ENCODE data around the gene RNU6-1.

RNU6-1 gene

GRCh38 chr15:67835297-67836133 lies 4.3 kb downstream of the RNU6-1 start:
- Histone ChIP-seq H3K4me3 (ENCODE audit: low read depth in 1 of 2, low read length in 2 of 2) (peak overlapping the region; percentile 65 to 70), H3K36me3 (ENCODE audit: control insufficient read depth in 1 of 2, insufficient read depth in 2 of 2, low read length in 2 of 2) (no peaks in the 10 kb centered on the region), H3K9ac (ENCODE audit: low read depth in 1 of 2, low read length in 2 of 2) (peak overlapping the region; percentile 15 to 45), H3K9me3 (ENCODE audit: control insufficient read depth in 1 of 2, low read length in 2 of 2) (no peaks in the 10 kb centered on the region), H3K27ac (ENCODE audit: low read depth, low read length) (no peak overlapping the region), H3K27me3 (ENCODE audit: control insufficient read depth in 1 of 2, insufficient read depth in 2 of 2, low read length in 2 of 2) (peaks cover 42 to 59% of the 10 kb centered on the region in 2 donors), H3K4me1 (ENCODE audit: control insufficient read depth in 1 of 2, insufficient read depth in 2 of 2, low read length in 2 of 2) (peaks cover 35 to 36% of the 10 kb centered on the region in 2 donors)

GRCh38 chr15:67834581-67835296 lies 5.1 kb downstream of the RNU6-1 start:
- Histone ChIP-seq H3K27ac (ENCODE audit: low read depth, low read length) (no peak overlapping the region), H3K4me1 (ENCODE audit: control insufficient read depth in 1 of 2, insufficient read depth in 2 of 2, low read length in 2 of 2) (peaks cover 35 to 36% of the 10 kb centered on the region in 2 donors), H3K36me3 (ENCODE audit: control insufficient read depth in 1 of 2, insufficient read depth in 2 of 2, low read length in 2 of 2) (no peaks in the 10 kb centered on the region), H3K9ac (ENCODE audit: low read depth in 1 of 2, low read length in 2 of 2) (no peak overlapping the region), H3K4me3 (ENCODE audit: low read depth in 1 of 2, low read length in 2 of 2) (peak overlapping the region; percentile 65 to 70), H3K9me3 (ENCODE audit: control insufficient read depth in 1 of 2, low read length in 2 of 2) (no peaks in the 10 kb centered on the region), H3K27me3 (ENCODE audit: control insufficient read depth in 1 of 2, insufficient read depth in 2 of 2, low read length in 2 of 2) (peaks cover 49 to 67% of the 10 kb centered on the region in 2 donors)

GRCh38 chr15:67833710-67834511 lies 5.9 kb downstream of the RNU6-1 start:
- peak overlapping the region; percentile 6 to 26 for H3K9ac ChIP-seq (ENCODE audit: low read depth in 1 of 2, low read length in 2 of 2)
- H3K27ac ChIP-seq (ENCODE audit: low read depth, low read length): no peak overlapping the region
- peaks cover 34 to 37% of the 10 kb centered on the region in 2 donors for H3K4me1 ChIP-seq (ENCODE audit: control insufficient read depth in 1 of 2, insufficient read depth in 2 of 2, low read length in 2 of 2)
- H3K27me3 ChIP-seq (ENCODE audit: control insufficient read depth in 1 of 2, insufficient read depth in 2 of 2, low read length in 2 of 2): peaks cover 57 to 75% of the 10 kb centered on the region in 2 donors
- no peaks in the 10 kb centered on the region for H3K9me3 ChIP-seq (ENCODE audit: control insufficient read depth in 1 of 2, low read length in 2 of 2)
- H3K4me3 ChIP-seq (ENCODE audit: low read depth in 1 of 2, low read length in 2 of 2): peak overlapping the region; percentile 60 to 61
- no peaks in the 10 kb centered on the region for H3K36me3 ChIP-seq (ENCODE audit: control insufficient read depth in 1 of 2, insufficient read depth in 2 of 2, low read length in 2 of 2)

- H3K4me3 ChIP-seq (ENCODE audit: low read depth in 1 of 2, low read length in 2 of 2): peak overlapping the region; percentile 60 to 61
- no peaks in the 10 kb centered on the region for H3K36me3 ChIP-seq (ENCODE audit: control insufficient read depth in 1 of 2, insufficient read depth in 2 of 2, low read length in 2 of 2)
- H3K4me1 ChIP-seq (ENCODE audit: control insufficient read depth in 1 of 2, insufficient read depth in 2 of 2, low read length in 2 of 2): peaks cover 36 to 39% of the 10 kb centered on the region in 2 donors
- no peak overlapping the region for H3K9ac ChIP-seq (ENCODE audit: low read depth in 1 of 2, low read length in 2 of 2)
- H3K27me3 ChIP-seq (ENCODE audit: control insufficient read depth in 1 of 2, insufficient read depth in 2 of 2, low read length in 2 of 2): peaks cover 65 to 83% of the 10 kb centered on the region in 2 donors
- no peaks in the 10 kb centered on the region for H3K9me3 ChIP-seq (ENCODE audit: control insufficient read depth in 1 of 2, low read length in 2 of 2)
- no peak overlapping the region for H3K27ac ChIP-seq (ENCODE audit: low read depth, low read length)
Measured at GRCh38 chr15:67832897-67833709, 6.7 kb downstream of the RNU6-1 start.

- Histone ChIP-seq H3K9me3 (ENCODE audit: control insufficient read depth in 1 of 2, low read length in 2 of 2) (no peaks in the 10 kb centered on the region), H3K27me3 (ENCODE audit: control insufficient read depth in 1 of 2, insufficient read depth in 2 of 2, low read length in 2 of 2) (peaks cover 67 to 86% of the 10 kb centered on the region in 2 donors), H3K4me3 (ENCODE audit: low read depth in 1 of 2, low read length in 2 of 2) (no peak overlapping the region), H3K27ac (ENCODE audit: low read depth, low read length) (no peak overlapping the region), H3K36me3 (ENCODE audit: control insufficient read depth in 1 of 2, insufficient read depth in 2 of 2, low read length in 2 of 2) (no peaks in the 10 kb centered on the region), H3K4me1 (ENCODE audit: control insufficient read depth in 1 of 2, insufficient read depth in 2 of 2, low read length in 2 of 2) (peaks cover 36 to 39% of the 10 kb centered on the region in 2 donors), H3K9ac (ENCODE audit: low read depth in 1 of 2, low read length in 2 of 2) (no peak overlapping the region)
Measured at GRCh38 chr15:67832031-67832551, 7.8 kb downstream of the RNU6-1 start.

GRCh38 chr15:67831363-67831762 lies 8.5 kb downstream of the RNU6-1 start:
- no peak overlapping the region for H3K27ac ChIP-seq (ENCODE audit: low read depth, low read length)
- H3K4me3 ChIP-seq (ENCODE audit: low read depth in 1 of 2, low read length in 2 of 2): no peak overlapping the region
- no peaks in the 10 kb centered on the region for H3K36me3 ChIP-seq (ENCODE audit: control insufficient read depth in 1 of 2, insufficient read depth in 2 of 2, low read length in 2 of 2)
- H3K27me3 ChIP-seq (ENCODE audit: control insufficient read depth in 1 of 2, insufficient read depth in 2 of 2, low read length in 2 of 2): peaks cover 69 to 91% of the 10 kb centered on the region in 2 donors
- no peak overlapping the region for H3K9ac ChIP-seq (ENCODE audit: low read depth in 1 of 2, low read length in 2 of 2)
- H3K4me1 ChIP-seq (ENCODE audit: control insufficient read depth in 1 of 2, insufficient read depth in 2 of 2, low read length in 2 of 2): peaks cover 36 to 39% of the 10 kb centered on the region in 2 donors
- H3K9me3 ChIP-seq (ENCODE audit: control insufficient read depth in 1 of 2, low read length in 2 of 2): no peaks in the 10 kb centered on the region

GRCh38 chr15:67829647-67830504 lies 10.0 kb downstream of the RNU6-1 start:
- H3K4me3 ChIP-seq (ENCODE audit: low read depth in 1 of 2, low read length in 2 of 2): no peak overlapping the region
- no peaks in the 10 kb centered on the region for H3K36me3 ChIP-seq (ENCODE audit: control insufficient read depth in 1 of 2, insufficient read depth in 2 of 2, low read length in 2 of 2)
- H3K9ac ChIP-seq (ENCODE audit: low read depth in 1 of 2, low read length in 2 of 2): no peak overlapping the region
- H3K4me1 ChIP-seq (ENCODE audit: control insufficient read depth in 1 of 2, insufficient read depth in 2 of 2, low read length in 2 of 2): peaks cover 27 to 33% of the 10 kb centered on the region in 2 donors
- peaks cover 69 to 91% of the 10 kb centered on the region in 2 donors for H3K27me3 ChIP-seq (ENCODE audit: control insufficient read depth in 1 of 2, insufficient read depth in 2 of 2, low read length in 2 of 2)
- H3K27ac ChIP-seq (ENCODE audit: low read depth, low read length): no peak overlapping the region
- no peaks in the 10 kb centered on the region for H3K9me3 ChIP-seq (ENCODE audit: control insufficient read depth in 1 of 2, low read length in 2 of 2)

GRCh38 chr15:67828969-67829646 lies 10.7 kb downstream of the RNU6-1 start:
- Histone ChIP-seq H3K27ac (ENCODE audit: low read depth, low read length) (no peak overlapping the region), H3K36me3 (ENCODE audit: control insufficient read depth in 1 of 2, insufficient read depth in 2 of 2, low read length in 2 of 2) (no peaks in the 10 kb centered on the region), H3K4me1 (ENCODE audit: control insufficient read depth in 1 of 2, insufficient read depth in 2 of 2, low read length in 2 of 2) (peaks cover 26 to 28% of the 10 kb centered on the region in 2 donors), H3K9me3 (ENCODE audit: control insufficient read depth in 1 of 2, low read length in 2 of 2) (no peaks in the 10 kb centered on the region), H3K4me3 (ENCODE audit: low read depth in 1 of 2, low read length in 2 of 2) (peak overlapping the region in 1 of 2 donors; percentile 50), H3K9ac (ENCODE audit: low read depth in 1 of 2, low read length in 2 of 2) (no peak overlapping the region), H3K27me3 (ENCODE audit: control insufficient read depth in 1 of 2, insufficient read depth in 2 of 2, low read length in 2 of 2) (peaks cover 73 to 92% of the 10 kb centered on the region in 2 donors)

Measured in duodenal mucosa (tissue), 2 donors.